ENCODE data around the gene GSDME.
"Not testable (repeated sequence)": the region's sequence is repeated elsewhere in the genome, so short reads cannot be mapped to it uniquely, and the experiment has no call there.

Gene GSDME

DNA sequence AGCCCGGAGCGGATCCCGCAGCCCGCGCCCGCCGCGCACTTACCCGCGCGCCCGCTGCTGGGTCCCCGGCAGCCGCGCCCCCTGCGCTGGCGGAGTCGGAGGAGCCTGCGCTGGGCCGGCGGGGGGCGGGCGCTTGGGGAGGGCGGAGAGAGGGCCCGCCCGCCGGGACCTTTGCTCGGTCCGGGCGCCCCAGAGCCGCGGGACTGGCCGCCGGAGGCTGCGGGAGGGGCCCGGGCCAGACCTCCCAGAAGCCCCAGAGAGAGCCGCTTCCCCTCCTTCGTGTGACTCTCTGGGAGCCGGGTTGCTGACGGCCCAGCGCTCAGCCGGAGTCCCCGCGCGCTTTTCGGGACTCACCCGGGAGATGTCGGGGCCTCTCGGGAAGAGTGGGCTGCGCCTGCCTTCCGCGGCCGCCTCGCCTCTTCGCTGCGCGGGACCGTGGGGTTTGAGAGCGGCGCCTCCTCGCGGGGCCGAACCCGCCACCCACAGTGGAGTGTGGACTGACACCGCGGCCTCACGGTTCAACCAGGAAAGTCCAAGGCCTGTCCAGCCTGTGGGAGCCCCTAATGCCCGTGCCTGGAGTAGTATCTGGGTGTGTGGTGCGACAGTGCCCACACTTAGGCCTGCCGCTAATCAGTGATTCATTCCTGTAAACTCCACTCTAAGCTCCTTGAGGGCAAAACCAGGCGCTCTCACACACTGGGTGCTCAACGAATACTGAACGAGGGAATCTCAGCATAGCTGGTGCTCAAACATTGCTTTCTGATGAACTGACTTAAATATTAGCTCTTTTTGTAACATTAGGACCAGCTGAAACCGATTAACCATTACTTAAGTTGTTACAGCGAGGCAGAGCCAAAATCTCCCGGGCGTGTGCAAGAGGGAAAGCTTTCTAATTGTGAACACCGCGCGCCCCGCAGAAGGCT, at the start of gene GSDME:
TSS of gene GSDME (minus strand) at position 112 of the 923 bp plus-strand sequence. CDS start 7,690 bp downstream, outside the sequence.
- DNase-seq, result no peak

DNA sequence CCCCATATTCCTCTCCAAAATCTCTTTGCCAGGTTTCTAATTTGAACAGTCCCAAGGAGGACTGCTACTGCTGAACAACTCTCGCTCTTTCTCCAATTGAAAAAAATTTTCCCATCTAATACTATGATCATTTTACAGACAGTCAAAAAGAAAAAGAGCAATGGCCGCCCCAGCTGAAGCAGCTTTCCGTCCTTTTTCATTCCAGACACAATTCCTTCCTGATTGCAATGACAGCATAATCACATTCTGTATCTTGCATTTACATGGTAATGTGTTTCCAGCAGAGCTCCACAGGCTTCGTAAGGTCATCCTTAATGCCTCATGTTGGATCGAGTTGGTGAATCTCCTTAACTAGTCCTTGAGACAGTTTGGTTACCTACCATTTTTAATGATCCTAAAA, 45.0 kb upstream of the GSDME start:
- DNase-seq, result no peak

DNA sequence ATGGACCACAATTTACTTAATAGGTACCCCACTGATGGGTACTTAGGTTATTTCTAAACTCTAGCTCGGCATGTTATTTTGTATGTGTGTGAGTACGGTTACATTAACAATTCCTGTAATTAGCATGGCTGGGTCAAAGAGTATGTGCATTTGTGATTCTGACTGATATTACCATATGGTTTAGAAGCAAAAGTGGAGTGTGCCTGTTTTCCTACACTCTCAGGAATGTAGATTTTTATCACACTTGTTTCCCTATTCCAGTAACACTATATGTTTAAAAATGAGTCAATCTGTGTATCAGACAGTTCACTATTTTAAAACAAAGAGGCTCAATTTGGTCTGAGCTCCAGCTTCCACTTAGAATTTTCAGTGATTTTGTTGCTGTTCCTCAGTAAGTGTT, 44.6 kb upstream of the GSDME start:
- DNase-seq, result no peak

DNA sequence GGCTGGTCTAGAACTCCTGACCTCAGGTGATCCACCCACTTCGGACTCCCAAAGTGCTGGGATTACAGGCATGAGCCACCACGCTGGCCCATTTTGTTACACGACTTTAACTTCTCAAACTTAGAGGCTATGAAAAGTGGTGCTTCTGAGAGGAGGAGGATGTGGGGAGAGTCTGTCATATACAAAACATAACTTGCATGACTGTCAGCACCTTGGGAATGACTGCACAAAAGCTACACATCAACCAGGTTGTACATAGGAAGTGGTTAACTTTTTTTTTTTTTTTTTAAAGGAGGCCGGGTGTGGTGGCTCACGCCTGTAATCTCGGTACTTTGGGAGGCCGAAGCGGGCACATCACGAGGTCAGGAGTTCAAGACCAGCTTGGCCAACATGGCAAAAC, 43.4 kb upstream of the GSDME start:
- no peak for DNase-seq

DNA sequence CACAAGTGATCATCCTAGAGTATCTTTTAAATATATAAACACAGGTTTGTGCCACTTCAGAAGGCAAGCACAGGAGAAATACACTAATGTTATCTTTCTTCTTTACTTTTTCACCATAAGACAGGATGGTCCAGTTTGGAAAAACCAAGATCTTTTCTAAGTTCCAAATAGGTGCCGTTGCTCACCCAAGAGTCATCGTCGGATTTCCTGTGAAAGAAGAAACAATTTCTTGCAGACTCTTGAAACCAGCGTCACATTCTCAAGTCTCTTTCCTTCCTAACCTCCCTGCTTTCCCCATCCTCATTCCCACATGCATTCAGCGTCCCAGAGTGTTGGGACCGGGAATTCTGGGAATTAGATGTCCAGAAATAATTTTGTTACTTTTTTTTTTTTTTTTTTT, 42.8 kb upstream of the GSDME start:
- DNase-seq, result no peak

DNA sequence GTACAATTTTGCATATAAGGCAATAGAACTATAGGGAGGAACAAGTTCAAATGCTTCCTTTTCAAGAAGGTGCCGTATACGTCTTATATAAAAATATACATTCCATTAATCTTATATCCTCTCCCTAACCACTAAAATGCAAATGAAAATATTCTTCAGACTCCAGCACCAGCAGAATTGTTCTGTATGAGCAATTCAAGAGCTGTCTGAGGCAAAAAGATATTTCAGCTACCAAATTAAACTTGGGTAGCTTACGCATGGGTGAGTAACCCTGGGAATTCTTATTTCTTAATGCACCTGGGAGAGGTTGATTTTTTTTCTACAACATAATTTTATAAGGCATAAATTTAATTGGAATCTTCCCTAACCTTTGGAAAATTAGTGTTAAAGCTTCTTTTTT, 42.2 kb upstream of the GSDME start:
- DNase-seq, result no peak

DNA sequence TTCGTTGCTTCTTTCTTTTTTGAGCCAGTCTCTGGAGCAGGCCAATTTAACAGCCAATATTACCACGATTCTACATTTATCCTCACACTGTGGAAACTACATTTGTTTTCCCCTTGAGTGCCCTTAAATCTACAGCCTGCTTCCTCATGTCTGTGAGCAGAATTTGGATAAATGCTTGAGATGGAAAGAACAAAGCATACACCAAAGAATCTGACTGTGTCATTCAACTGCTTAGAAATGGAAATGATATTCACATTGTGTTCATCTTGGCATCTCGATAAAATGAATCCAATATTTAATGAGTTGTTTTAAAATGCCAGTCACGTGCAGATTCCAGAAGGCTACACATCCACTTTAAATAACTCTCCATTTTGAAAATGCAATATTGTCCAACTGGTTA, 41.0 kb upstream of the GSDME start:
- no peak for DNase-seq

DNA sequence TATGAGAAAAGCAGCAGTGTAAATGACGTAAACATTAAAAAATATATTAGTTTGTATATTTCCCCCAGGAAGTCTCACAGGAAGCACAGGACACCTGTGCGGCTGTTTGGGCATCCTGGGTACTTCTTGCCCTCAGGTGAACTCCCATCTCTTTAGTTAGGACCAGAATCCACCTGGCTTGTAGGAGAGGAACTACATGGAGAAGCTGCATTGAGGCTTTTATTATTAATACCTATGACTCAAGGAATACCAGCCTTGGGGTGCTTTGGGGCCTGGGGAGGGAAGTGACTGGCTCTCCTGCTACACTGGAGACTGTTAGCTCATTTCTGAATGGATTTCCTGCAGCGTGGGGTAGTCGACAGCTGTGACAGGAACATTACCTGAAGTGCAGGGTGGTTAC, 40.0 kb upstream of the GSDME start:
- no peak for DNase-seq

DNA sequence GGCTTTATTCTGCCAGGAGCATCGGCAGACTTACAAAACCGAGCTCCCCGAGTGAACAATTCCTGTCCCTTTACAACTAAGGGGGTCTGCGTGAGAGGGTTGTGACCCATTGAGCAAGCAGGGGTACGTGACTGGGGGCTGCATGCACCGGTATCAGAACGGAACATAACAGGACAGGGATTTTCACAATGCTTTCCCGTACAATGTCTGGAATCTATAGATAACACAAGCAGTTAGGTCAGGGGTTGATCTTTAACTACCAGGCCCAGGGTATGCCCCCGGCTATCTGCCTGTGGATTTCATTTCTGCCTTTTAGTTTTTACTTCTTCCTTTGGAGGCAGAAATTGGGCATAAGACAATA, 38.1 kb upstream of the GSDME start:
- DNase-seq, result no peak

DNA sequence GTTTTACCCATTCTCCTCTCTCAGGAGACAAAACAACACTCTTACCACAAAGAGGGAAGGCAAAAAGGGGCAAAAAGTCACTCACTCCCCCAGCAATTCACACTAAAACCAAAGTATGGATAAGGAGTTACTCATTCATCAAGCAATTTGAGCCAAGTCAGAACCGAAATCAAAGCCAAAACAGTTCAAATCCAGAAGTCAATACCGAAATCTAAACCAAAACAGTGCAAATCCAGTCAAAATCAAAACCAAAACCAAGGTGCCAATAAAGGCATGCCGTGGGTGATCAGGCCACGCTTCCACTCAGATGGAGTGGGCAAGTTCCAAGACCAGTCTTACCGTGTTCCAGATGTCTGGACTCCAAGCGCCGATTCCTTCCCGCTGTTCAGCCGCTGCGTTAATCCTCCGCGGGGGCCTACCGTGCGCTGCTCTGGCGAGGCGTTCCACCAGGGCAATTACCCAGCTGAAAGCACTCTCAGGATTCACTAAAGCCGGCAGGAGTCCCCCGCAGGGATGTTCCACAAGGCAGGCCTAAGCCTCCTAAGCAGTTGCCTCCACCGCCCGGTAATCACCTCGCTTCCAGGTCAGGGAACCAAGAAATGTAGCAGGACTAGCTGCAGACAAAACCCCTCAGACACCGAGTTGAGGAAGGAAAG, 37.6 kb upstream of the GSDME start:
- not testable (repeated sequence) for DNase-seq

DNA sequence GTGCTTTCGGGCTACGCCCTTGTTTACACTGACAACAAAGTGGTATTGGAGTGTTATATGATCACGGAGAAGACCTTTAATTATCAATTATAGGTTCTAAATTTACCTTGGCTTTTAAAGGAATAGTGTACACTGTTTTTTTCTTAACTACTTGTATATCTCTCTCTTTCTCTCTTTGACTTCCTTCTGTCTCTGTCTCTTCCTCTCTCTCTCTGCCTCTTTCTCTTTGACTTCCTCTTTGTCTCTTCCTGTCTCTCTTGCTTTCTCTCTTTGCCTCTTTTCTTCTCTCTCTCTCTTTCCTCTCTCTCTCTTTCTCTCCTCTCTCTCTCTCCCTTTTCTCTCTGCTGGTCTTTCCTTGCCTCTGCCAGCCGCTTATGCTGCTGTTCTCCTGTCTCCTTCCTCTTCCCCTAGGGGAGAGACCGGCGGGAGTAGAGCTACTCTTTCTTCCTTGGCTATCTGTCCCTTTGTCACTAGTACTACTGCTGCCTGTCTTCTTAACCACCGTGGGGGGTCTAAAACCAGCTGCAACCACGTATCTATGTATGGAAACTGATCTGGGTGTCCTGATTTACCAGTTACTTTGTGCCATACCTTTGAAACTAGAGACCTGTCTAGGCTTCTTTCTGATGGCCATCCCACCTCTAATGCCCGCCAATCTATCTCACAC, 36.9 kb upstream of the GSDME start:
- DNase-seq, result no peak

DNA sequence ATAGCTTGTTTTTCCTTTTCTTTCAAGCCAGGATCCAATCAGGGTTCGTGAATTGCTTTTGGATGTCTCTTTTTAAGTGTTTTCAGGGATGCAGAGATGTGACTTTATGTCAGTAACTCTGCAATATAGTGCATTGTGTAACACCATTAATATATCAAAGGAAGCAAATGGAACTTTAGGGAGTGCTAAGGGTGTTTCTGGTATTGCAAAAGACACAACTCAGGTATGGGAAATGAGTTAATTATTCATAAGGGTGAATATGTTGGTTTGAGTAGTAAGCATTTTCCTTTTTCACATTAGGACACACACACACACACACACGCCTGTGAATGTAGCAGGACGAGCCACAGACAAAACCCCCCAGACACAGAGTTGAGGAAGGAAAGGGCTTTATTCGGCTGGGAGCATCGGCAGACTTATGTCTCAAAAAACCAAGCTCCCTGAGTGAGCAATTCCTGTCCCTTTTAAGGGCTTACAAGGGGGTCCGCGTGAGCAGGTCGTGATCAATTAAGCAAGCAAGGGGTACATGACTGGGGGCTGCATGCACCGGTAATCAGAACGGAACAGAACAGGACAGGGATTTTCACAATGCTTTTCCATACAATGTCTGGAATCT, 31.8 kb upstream of the GSDME start:
- DNase-seq, result no peak

DNA sequence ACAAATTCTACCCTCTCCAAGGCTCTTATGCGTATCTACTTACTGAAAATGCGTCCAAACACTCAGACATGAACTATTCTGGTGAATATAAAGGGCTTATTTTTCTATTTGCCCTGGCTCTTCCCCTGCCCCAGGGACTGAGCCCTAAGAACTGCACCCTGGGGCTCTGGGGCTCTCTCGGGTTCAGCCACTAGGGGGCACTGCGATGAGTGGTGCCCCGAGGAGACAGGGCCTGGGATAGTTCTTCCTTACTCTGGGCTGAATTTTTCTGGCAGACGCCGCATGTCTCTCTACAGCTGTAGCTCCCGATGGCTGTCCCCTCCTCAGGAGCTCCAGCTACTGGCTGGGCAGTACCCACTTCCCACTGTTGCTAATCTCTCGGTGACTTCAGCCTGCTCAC, 30.8 kb upstream of the GSDME start:
- DNase-seq, result no peak

DNA sequence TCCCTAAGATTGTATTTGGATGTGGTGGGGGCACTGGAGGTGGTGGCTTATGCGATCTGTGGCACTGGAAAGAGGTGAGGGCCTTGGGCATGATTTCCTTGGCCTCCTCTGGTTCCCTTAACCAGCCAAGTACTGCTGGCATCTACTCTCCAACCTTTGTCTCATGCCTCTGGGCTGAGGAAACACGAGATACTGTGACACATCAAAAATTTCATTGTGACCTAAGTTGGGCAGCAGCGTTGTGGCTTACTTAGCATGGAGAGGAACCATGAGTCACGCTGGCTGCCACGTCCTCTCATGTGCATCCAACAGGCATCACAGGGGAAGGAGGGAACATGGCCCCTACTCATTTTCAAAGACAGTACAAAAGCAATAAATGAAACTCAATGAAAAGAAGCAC, 29.7 kb upstream of the GSDME start:
- DNase-seq, result no peak

DNA sequence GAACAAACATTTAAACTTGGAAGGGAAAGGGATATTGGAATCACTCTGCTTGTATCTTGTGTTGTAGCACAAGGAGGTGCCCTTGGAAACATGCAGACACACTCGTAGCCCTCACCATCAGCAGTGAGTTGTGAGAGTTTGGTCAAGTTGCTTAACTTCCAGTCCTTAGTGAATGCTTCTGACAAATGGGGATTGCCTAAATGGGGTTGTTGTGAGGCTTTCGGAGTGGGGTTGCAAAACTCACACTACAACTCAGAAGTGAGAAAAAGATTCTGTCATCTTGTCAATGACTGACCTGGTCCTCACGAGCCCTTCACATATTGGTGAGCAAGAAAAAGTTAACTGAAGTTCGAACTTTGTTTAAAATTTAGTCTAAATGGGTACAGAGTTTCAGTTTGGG, 29.0 kb upstream of the GSDME start:
- DNase-seq, result no peak

DNA sequence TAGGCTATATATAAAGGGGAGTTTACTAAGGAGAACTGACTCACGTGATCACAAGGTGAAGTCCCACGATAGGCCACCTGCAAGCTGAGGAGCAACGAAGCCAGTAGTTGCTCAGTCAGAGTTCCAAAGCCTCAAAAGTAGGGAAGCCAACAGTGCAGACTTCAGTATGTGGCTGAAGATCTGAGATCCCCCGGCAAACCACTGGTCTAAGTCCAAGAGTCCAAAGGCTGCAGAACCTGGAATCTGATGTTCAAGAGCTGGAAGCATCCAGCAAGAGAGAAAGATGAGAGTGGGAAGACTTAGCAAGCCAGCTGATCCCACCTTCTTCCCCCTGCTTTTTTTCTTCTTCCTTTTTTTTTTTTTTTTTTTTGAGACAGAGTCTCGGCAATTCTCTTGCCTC, 27.0 kb upstream of the GSDME start:
- no peak for DNase-seq

DNA sequence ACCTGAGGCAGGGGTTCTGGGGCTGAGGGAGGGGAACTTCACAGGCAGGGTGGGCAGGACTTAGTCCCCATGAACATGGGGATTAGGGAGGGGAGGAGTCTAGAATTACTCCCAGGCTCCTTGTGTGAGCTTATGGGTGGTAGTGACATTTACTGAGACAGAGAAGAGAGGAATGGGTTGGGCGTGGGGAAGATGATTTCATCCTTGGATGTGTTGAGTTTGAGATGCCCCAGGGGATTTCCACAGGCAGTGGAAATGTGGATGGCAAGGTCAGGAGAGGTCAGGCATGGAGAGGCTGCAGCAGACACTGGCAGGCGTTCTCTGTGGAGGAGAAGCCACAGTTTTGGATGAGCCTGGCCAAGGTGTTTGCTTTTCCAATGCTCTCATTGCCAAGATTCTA, 26.4 kb upstream of the GSDME start:
- no peak for DNase-seq

DNA sequence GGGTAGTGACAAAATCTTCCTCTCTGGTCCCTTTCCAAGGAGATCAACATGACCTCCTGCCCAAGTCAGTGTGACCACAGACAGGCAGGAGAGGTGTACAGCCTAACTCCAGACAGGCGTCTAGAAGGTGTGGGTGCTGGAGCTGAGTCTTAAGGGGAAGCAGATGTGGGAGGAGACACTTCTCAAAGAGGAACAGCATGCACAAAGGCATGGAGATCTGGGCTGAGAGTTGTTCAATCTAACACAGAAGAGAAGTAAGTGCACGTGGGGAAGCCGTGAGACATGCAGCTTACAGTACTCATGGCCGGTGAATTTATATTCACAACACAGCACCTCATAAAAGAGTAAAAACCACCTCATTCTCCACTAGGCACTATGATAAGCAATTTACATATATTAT, 23.8 kb upstream of the GSDME start:
- no peak for DNase-seq

DNA sequence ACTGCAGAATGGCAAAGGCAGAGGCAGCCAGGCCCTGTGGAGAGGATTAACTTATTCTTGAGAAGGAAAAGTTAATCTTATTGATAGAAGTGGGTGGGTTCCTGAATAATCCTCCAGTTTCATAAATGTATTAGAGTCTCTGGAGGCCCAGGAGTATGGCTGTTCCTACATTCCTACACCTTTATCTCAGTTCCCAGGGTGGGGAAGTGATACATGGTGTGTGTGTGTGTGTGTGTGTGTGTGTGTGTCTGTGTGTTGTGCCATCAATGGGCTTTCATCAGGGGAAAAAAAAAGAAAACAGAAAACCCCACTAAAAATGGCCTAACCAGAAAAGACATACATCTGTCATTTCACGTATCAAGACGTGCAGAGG, 22.0 kb upstream of the GSDME start:
- no peak for DNase-seq

DNA sequence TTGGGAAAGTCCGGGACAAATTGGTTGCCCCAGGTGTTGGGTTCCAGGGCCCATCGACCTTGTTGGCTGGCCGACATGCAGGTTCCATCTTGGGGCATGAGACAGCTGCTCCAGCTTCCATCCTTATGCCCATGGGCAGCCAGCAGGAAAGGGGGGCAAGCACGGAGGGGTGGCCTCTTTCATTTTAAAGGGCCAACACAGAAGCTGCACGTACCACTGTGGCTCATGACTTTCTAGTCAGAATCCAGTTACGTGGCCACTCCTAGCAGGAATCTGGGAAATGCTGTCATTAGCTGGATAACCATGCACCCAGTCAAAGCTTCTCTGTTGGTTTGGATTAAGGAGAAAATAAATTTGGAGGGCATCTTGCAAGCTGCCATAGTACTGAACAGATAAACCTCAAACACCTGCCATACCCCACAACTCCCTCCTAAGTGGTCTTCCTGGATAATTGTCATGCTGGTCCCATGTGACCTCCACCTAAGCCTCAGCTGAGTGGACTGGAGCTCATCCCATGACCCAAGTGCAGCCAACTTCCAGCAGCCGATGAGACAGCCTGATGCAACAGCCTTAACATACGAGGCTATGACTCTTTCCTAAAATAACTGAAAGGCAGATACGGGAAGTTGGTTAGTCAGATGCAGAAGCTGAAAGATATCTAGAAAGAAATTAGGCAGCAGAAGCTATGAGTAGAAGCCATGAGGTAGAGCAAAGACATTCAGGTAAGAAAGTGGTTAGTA, 21.4 kb upstream of the GSDME start:
- DNase-seq, result no peak

DNA sequence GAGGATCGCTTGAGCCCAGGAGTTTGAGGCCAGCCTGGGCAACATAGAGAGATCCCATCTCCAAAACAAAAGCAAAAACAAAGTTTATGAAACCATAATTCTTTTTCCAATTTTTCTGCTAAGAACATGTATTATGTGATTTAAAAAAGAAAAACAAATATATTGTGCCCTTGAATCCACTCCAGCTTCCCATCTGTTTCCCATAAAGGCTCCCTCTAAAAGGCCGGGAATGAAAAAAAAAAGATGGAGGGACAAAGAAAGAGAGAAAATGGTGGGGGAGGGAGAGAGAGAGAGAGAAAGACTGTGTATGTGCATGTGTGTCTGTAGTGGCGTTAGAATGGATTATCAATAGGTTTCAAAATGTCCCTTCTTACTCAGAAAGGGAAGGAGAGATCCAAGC, 20.5 kb upstream of the GSDME start:
- no peak for DNase-seq

DNA sequence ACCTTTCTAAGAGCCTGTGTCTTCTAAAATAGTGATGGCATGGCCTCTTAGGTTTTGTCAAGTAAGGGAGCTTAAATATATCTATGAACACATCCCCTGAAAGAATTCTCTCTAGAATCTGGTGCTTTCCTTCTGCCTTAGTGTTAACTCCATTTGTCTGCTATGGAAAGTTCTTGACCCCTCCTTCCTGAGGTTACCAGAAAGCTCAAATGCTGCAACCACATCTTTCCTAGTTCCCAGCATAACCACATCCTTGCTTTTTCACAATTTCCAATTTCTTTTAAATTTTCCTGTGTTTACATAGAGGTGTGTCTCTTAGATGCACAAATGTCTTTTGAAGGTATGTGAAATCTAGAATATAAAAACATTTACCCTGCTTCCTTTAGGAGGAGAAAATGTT, 16.4 kb upstream of the GSDME start:
- no peak for DNase-seq

DNA sequence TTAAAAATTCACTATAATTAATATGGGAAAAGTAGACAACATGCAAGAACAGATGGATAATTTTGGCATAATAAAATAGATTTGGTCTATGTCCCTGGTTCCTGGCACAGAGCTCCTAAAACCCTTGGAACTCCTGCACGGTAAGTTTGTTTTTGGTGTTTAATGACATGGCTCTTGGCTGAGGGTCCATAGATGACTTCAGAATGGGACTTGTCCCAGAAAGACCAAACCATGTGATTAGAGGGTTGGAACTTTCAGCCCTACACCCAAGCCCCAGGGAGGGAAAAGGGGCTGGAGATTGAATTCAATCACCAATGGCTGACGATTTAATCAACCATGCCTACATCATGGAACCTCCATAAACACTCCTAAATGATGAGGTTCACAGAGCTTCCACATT, 12.6 kb upstream of the GSDME start:
- DNase-seq, result no peak

Measured in NCI-H187 treated with DMSO at 0.1 percent for 48 hours (cell line).